KOPT-K1 (cell line): ENCODE results near the gene LACC1.

Experiments
- H3K27ac ChIP-seq: fragments of 200-600 bp; sonication (generic); 2 replicates; pipeline ENCODE4 v1.5.1; 2016; ENCODE audit warnings: antibody characterized with exemption, mild to moderate bottlenecking, low read depth, low read length; ENCODE audit not compliant: poor library complexity, severe bottlenecking
- H3K36me3 ChIP-seq: fragments of 200-600 bp; sonication (generic); 2 replicates; pipeline ENCODE4 v1.5.1; 2017; ENCODE audit warnings: antibody characterized with exemption, mild to moderate bottlenecking, low read length, moderate library complexity; ENCODE audit not compliant: insufficient read depth
- H3K9me3 ChIP-seq: fragments of 200-600 bp; sonication (generic); 2 replicates; pipeline ENCODE4 v1.5.1; 2017; ENCODE audit warnings: antibody characterized with exemption, low read length, mild to moderate bottlenecking; ENCODE audit not compliant: insufficient read depth, poor library complexity, severe bottlenecking

LACC1 gene

GRCh38 chr13:43877326-43877725 lies 2.4 kb upstream of the LACC1 start:
- no peak overlapping the region for H3K27ac ChIP-seq
- no peaks in the 10 kb centered on the region for H3K36me3 ChIP-seq
- H3K9me3 ChIP-seq = no peaks in the 10 kb centered on the region

GRCh38 chr13:43877766-43878165 lies 1.9 kb upstream of the LACC1 start:
- Histone ChIP-seq H3K27ac (no peak overlapping the region), H3K36me3 (no peaks in the 10 kb centered on the region)

GRCh38 chr13:43878892-43879754 lies 581 bp upstream of the LACC1 start, which contains the start of gene CCDC122:
Gene CCDC122 (minus strand): TSS chr13:43879740. CDS start chr13:43869376, 10,364 bp downstream.
- Histone ChIP-seq H3K27ac (no peak within 1 kb of the TSS), H3K9me3 (no peaks in the 10 kb centered on the region), H3K36me3 (no peaks in the 10 kb centered on the region)

More at GRCh38 chr13:43877766-43878165, 1.9 kb upstream of the LACC1 start:
- no peaks in the 10 kb centered on the region for H3K9me3 ChIP-seq

GRCh38 chr13:43880214-43880855 lies 631 bp downstream of the LACC1 start:
- Histone ChIP-seq H3K36me3 (no peaks in the 10 kb centered on the region), H3K9me3 (no peaks in the 10 kb centered on the region), H3K27ac (no peak overlapping the region)

GRCh38 chr13:43880926-43881325 lies 1.2 kb downstream of the LACC1 start:
- Histone ChIP-seq H3K27ac (no peak overlapping the region), H3K9me3 (no peaks in the 10 kb centered on the region), H3K36me3 (no peaks in the 10 kb centered on the region)

GRCh38 chr13:43881580-43881979 lies 1.9 kb downstream of the LACC1 start:
- no peak overlapping the region for H3K27ac ChIP-seq
- H3K36me3 ChIP-seq = no peaks in the 10 kb centered on the region
- H3K9me3 ChIP-seq = no peaks in the 10 kb centered on the region

- Histone ChIP-seq H3K9me3 (no peaks in the 10 kb centered on the region), H3K27ac (no peak overlapping the region), H3K36me3 (no peaks in the 10 kb centered on the region)
Observed at GRCh38 chr13:43883631-43884030, 3.9 kb downstream of the LACC1 start.

GRCh38 chr13:43884222-43884621 lies 4.5 kb downstream of the LACC1 start:
- H3K27ac ChIP-seq = no peak overlapping the region
- no peaks in the 10 kb centered on the region for H3K9me3 ChIP-seq
- H3K36me3 ChIP-seq = no peaks in the 10 kb centered on the region

GRCh38 chr13:43894438-43894837 lies 14.7 kb downstream of the LACC1 start:
- Histone ChIP-seq H3K36me3 (no peaks in the 10 kb centered on the region), H3K9me3 (no peaks in the 10 kb centered on the region), H3K27ac (no peak overlapping the region)

GRCh38 chr13:43895940-43896339 lies 16.2 kb downstream of the LACC1 start:
- Histone ChIP-seq H3K27ac (no peak overlapping the region), H3K36me3 (no peaks in the 10 kb centered on the region), H3K9me3 (no peaks in the 10 kb centered on the region)

GRCh38 chr13:43905435-43906031 lies 25.8 kb downstream of the LACC1 start:
- no peaks in the 10 kb centered on the region for H3K36me3 ChIP-seq
- H3K27ac ChIP-seq = no peak overlapping the region
- H3K9me3 ChIP-seq = no peaks in the 10 kb centered on the region

GRCh38 chr13:43908156-43909126 lies 28.7 kb downstream of the LACC1 start:
- H3K27ac ChIP-seq = no peak overlapping the region
- H3K36me3 ChIP-seq = no peaks in the 10 kb centered on the region
- no peaks in the 10 kb centered on the region for H3K9me3 ChIP-seq

- Histone ChIP-seq H3K36me3 (no peaks in the 10 kb centered on the region), H3K9me3 (no peaks in the 10 kb centered on the region), H3K27ac (no peak overlapping the region)
Observed at GRCh38 chr13:43910856-43911255, 31.2 kb downstream of the LACC1 start.

GRCh38 chr13:43911278-43911677 lies 31.6 kb downstream of the LACC1 start:
- Histone ChIP-seq H3K9me3 (no peaks in the 10 kb centered on the region), H3K36me3 (no peaks in the 10 kb centered on the region), H3K27ac (no peak overlapping the region)
